HCT116 (cell line): ENCODE results near the gene DCTN2.

ENCODE experiments used
- CTCF ChIP-seq, 3 experiments: fragments of 200-600 bp in 1 of 3; sonication (generic) in 1 of 3; IDR thresholded peaks in 2 of 3; conservative IDR thresholded peaks in 1 of 3; 2 replicates each; pipeline ENCODE4 v1.5.1; 2012 to 2017; ENCODE audit warnings: low read depth in 2 of 3, low read length in 2 of 3, antibody characterized with exemption in 1 of 3, borderline replicate concordance in 1 of 3, control low read depth in 1 of 3, mild to moderate bottlenecking in 1 of 3, mixed read lengths in 1 of 3, mixed run types in 1 of 3, moderate library complexity in 1 of 3; ENCODE audit not compliant: insufficient read depth in 1 of 3
- EGR1 ChIP-seq: IDR thresholded peaks from 2 replicates; pipeline ENCODE4 v1.6.1; 2012; ENCODE audit warnings: low read depth
- EZH2 ChIP-seq: fragments of 200-600 bp; sonication (generic); IDR thresholded peaks from 2 replicates; pipeline ENCODE4 v1.6.1; 2017; ENCODE audit warnings: antibody characterized with exemption, mixed run types
- EZH2phosphoT487 ChIP-seq: fragments of 200-600 bp; IDR thresholded peaks from 2 replicates; pipeline ENCODE4 v1.6.1; 2018; ENCODE audit warnings: antibody characterized with exemption, borderline replicate concordance
- MAX ChIP-seq: IDR thresholded peaks from 2 replicates; pipeline ENCODE4 v1.6.1; 2012
- POLR2A ChIP-seq: IDR thresholded peaks from 2 replicates; pipeline ENCODE4 v1.7.0; 2011; ENCODE audit warnings: borderline replicate concordance; ENCODE audit not compliant: insufficient read depth, insufficient read length; ENCODE audit errors: extremely low read depth
- RAD21 ChIP-seq: IDR thresholded peaks from 2 replicates; pipeline ENCODE4 v1.6.1; 2012; ENCODE audit warnings: low read depth, mild to moderate bottlenecking
- REST ChIP-seq: IDR thresholded peaks from 2 replicates; pipeline ENCODE4 v1.6.1; 2012; ENCODE audit warnings: low read depth
- SIN3A ChIP-seq: IDR thresholded peaks from 2 replicates; pipeline ENCODE4 v1.6.1; 2012; ENCODE audit warnings: low read depth
- SP1 ChIP-seq: IDR thresholded peaks from 2 replicates; pipeline ENCODE4 v1.6.1; 2012; ENCODE audit warnings: low read depth
- TCF7L2 ChIP-seq: IDR thresholded peaks from 2 replicates; pipeline ENCODE4 v1.7.0; 2011; ENCODE audit warnings: borderline replicate concordance, inconsistent platforms; ENCODE audit not compliant: insufficient read depth, insufficient read length; ENCODE audit errors: extremely low read depth
- TF ChIP-seq, protein P1 (sequence below): IDR thresholded peaks from 2 replicates; pipeline ENCODE4 v1.6.1; 2012

DNA sequence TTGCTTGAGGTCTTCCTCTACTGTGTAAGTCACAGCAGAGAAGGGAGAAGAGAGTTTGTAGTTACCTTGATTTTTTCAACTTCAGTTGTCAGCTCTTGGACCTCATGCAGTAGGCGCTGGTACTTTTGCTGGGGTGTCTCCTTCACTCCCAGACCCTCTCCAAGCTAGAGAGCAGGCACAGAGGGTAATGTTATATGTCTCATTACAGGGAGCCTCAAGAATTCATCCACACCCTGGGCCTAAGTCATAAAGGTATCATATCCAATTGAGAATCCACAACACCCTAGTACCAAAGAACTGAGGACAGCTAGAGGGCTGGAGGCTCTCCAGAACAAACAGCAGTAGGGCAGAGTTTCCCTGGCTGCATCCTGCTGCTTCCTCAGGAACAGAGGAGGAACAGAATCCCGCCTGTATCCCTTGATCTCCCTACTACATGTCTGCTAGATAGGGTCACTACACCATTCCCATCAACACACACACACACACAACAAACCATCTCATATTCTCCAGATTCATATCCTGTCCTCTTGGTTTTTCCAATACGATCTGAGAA is 11.9 kb downstream of the DCTN2 start:
- TF ChIP-seq CTCF (IDR thresholded peaks at IDR 0.05 in 2 of 3, conservative IDR thresholded peaks at IDR 0.05 in 1 of 3; ENCODE audit: borderline replicate concordance in 1 of 3, insufficient read depth in 1 of 3, low read depth in 2 of 3, low read length in 2 of 3) (no peak), EZH2 (no peak), MAX (no peak), SP1 (no peak), TCF7L2 (no peak), EGR1 (no peak), SIN3A (no peak), POLR2A (no peak), RAD21 (no peak), REST (no peak), EZH2phosphoT487 (no peak)
- TF ChIP-seq, protein P1, sequence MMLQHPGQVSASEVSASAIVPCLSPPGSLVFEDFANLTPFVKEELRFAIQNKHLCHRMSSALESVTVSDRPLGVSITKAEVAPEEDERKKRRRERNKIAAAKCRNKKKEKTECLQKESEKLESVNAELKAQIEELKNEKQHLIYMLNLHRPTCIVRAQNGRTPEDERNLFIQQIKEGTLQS: no peak
